ENCODE data around the gene FBXL17.

The FBXL17 gene

GRCh38 chr5:108001222-108001621 lies 380.7 kb downstream of the FBXL17 start:
- TF ChIP-seq SIN3A (IDR thresholded peaks at IDR 0.05; ENCODE audit: borderline replicate concordance, insufficient read depth, low read length): no peak
- no peak for TF ChIP-seq TAF1 (IDR thresholded peaks at IDR 0.05; ENCODE audit: borderline replicate concordance, insufficient read depth, low read length)
- no peak for TF ChIP-seq FOXP2 (optimal IDR thresholded peaks at IDR 0.05; ENCODE audit: borderline replicate concordance, extremely low read depth, extremely low read length, insufficient read depth)
- TF ChIP-seq POLR2AphosphoS5 (IDR thresholded peaks at IDR 0.05; ENCODE audit: low read depth, low read length): no peak
- no peak for TF ChIP-seq REST (IDR thresholded peaks at IDR 0.05; ENCODE audit: insufficient read depth in 1 of 2, low read depth in 2 of 2, low read length in 2 of 2)

GRCh38 chr5:107997338-107997980 lies 384.4 kb downstream of the FBXL17 start:
- TF ChIP-seq FOXP2 (optimal IDR thresholded peaks at IDR 0.05; ENCODE audit: borderline replicate concordance, extremely low read depth, extremely low read length, insufficient read depth): no peak
- TF ChIP-seq POLR2AphosphoS5 (IDR thresholded peaks at IDR 0.05; ENCODE audit: low read depth, low read length): no peak
- no peak for TF ChIP-seq TAF1 (IDR thresholded peaks at IDR 0.05; ENCODE audit: borderline replicate concordance, insufficient read depth, low read length)
- no peak for TF ChIP-seq REST (IDR thresholded peaks at IDR 0.05; ENCODE audit: insufficient read depth in 1 of 2, low read depth in 2 of 2, low read length in 2 of 2)
- TF ChIP-seq SIN3A (IDR thresholded peaks at IDR 0.05; ENCODE audit: borderline replicate concordance, insufficient read depth, low read length): no peak

- TF ChIP-seq POLR2AphosphoS5 (IDR thresholded peaks at IDR 0.05; ENCODE audit: low read depth, low read length) (no peak), REST (IDR thresholded peaks at IDR 0.05; ENCODE audit: insufficient read depth in 1 of 2, low read depth in 2 of 2, low read length in 2 of 2) (no peak), SIN3A (IDR thresholded peaks at IDR 0.05; ENCODE audit: borderline replicate concordance, insufficient read depth, low read length) (no peak), TAF1 (IDR thresholded peaks at IDR 0.05; ENCODE audit: borderline replicate concordance, insufficient read depth, low read length) (no peak), FOXP2 (optimal IDR thresholded peaks at IDR 0.05; ENCODE audit: borderline replicate concordance, extremely low read depth, extremely low read length, insufficient read depth) (no peak)
These were observed 388.6 kb downstream of the FBXL17 start for GRCh38 chr5:107993341-107993740.

- TF ChIP-seq TAF1 (IDR thresholded peaks at IDR 0.05; ENCODE audit: borderline replicate concordance, insufficient read depth, low read length): no peak
- no peak for TF ChIP-seq FOXP2 (optimal IDR thresholded peaks at IDR 0.05; ENCODE audit: borderline replicate concordance, extremely low read depth, extremely low read length, insufficient read depth)
These were observed 390.8 kb downstream of the FBXL17 start for GRCh38 chr5:107990881-107991810.

GRCh38 chr5:107985144-107985543 lies 396.8 kb downstream of the FBXL17 start:
- TF ChIP-seq POLR2AphosphoS5 (IDR thresholded peaks at IDR 0.05; ENCODE audit: low read depth, low read length): no peak
- no peak for TF ChIP-seq TAF1 (IDR thresholded peaks at IDR 0.05; ENCODE audit: borderline replicate concordance, insufficient read depth, low read length)
- TF ChIP-seq SIN3A (IDR thresholded peaks at IDR 0.05; ENCODE audit: borderline replicate concordance, insufficient read depth, low read length): no peak
- no peak for TF ChIP-seq FOXP2 (optimal IDR thresholded peaks at IDR 0.05; ENCODE audit: borderline replicate concordance, extremely low read depth, extremely low read length, insufficient read depth)
- no peak for TF ChIP-seq REST (IDR thresholded peaks at IDR 0.05; ENCODE audit: insufficient read depth in 1 of 2, low read depth in 2 of 2, low read length in 2 of 2)
